IMR-90 (cell line): Measurements from ENCODE around the gene RBM28. TPM values are rescaled to one million over a fixed set of nuclear protein-coding genes. Genes with fewer than 3 reads are reported as not detected.

Experiments
- ATAC-seq: fragments of 200-7000 bp; cut with Tn5 transposase; 2 replicates; pipeline ENCODE4 v1.9.1; 2020; ENCODE audit warnings: low read depth, mild to moderate bottlenecking, moderate library complexity
- BruUV-seq: library from RNA; stranded (reverse); fragments of 400-500 nt; replicated peaks from 2 replicates; lab custom pipeline; 2021; lab: Mats Ljungman, UMichigan
- CTCF ChIA-PET: fragments of 300-600 bp; formaldehyde crosslinking; extraction: SDS; loops from one replicate; lab custom pipeline; 2021; ENCODE audit warnings: antibody characterized with exemption; lab: Yijun Ruan, JAX
- POLR2A ChIA-PET: fragments of 300-600 bp; sonication (Branson Sonifier 250); formaldehyde crosslinking; loops from one replicate; lab custom pipeline; 2022; ENCODE audit warnings: antibody characterized with exemption; ENCODE audit not compliant: unreplicated experiment; lab: Charles Lee
- DNase-seq: peaks from one replicate; pipeline ENCODE4 v3.0.0; 2013
- H2AFZ ChIP-seq: replicated peaks from 2 replicates; pipeline ENCODE3; 2013; ENCODE audit warnings: low read length, mild to moderate bottlenecking; ENCODE audit not compliant: poor library complexity
- H2AK5ac ChIP-seq: 2 replicates; pipeline ENCODE4 v1.6.1; 2013; ENCODE audit warnings: low read depth, low read length, inconsistent platforms
- H2AK9ac ChIP-seq: replicated peaks from 2 replicates; pipeline ENCODE3; 2013; ENCODE audit warnings: mild to moderate bottlenecking, low read depth, low read length, moderate library complexity; ENCODE audit not compliant: poor library complexity
- H2BK120ac ChIP-seq: 2 replicates; pipeline ENCODE4 v1.6.1; 2013; ENCODE audit warnings: low read depth, low read length, inconsistent platforms
- H2BK15ac ChIP-seq: 3 replicates; pipeline ENCODE4 v1.6.1; 2013; ENCODE audit warnings: low read depth, low read length, inconsistent platforms
- H2BK20ac ChIP-seq: 2 replicates; pipeline ENCODE4 v1.6.1; 2013; ENCODE audit warnings: low read depth, mild to moderate bottlenecking, inconsistent platforms, low read length, moderate library complexity
- H2BK5ac ChIP-seq: 2 replicates; pipeline ENCODE4 v1.6.1; 2013; ENCODE audit warnings: mild to moderate bottlenecking, low read depth, low read length, inconsistent platforms; ENCODE audit not compliant: poor library complexity, severe bottlenecking
- H3K14ac ChIP-seq: replicated peaks from 2 replicates; pipeline ENCODE4 v1.6.1; 2013; ENCODE audit warnings: low read depth, low read length, inconsistent platforms
- H3K18ac ChIP-seq: 2 replicates; pipeline ENCODE4 v1.6.1; 2013; ENCODE audit warnings: low read depth, low read length, control low read depth
- H3K23ac ChIP-seq: 2 replicates; pipeline ENCODE4 v1.6.1; 2013; ENCODE audit warnings: low read depth, low read length, inconsistent platforms
- H3K27ac ChIP-seq: 2 replicates; pipeline ENCODE4 v1.5.1; 2013; ENCODE audit warnings: mild to moderate bottlenecking, control low read depth, low read length; ENCODE audit not compliant: insufficient read depth
- H3K27me3 ChIP-seq: 2 replicates; pipeline ENCODE4 v1.6.1; 2013; ENCODE audit warnings: low read length; ENCODE audit not compliant: control insufficient read depth, insufficient read depth
- H3K36me3 ChIP-seq: 2 replicates; pipeline ENCODE4 v1.6.1; 2013; ENCODE audit warnings: low read length, mixed read lengths; ENCODE audit not compliant: control insufficient read depth, insufficient read depth
- H3K4ac ChIP-seq: 2 replicates; pipeline ENCODE4 v1.6.1; 2013; ENCODE audit warnings: low read depth, low read length, inconsistent platforms
- H3K4me1 ChIP-seq: 2 replicates; pipeline ENCODE4 v1.6.1; 2013; ENCODE audit warnings: low read length, mixed read lengths; ENCODE audit not compliant: control insufficient read depth, insufficient read depth
- H3K4me2 ChIP-seq: 2 replicates; pipeline ENCODE4 v1.6.1; 2013; ENCODE audit warnings: low read depth, mild to moderate bottlenecking, control low read depth, low read length, moderate library complexity
- H3K4me3 ChIP-seq: 2 replicates; pipeline ENCODE4 v1.5.1; 2013; ENCODE audit warnings: low read depth, mild to moderate bottlenecking, control low read depth, low read length, moderate library complexity; ENCODE audit not compliant: insufficient read depth
- H3K56ac ChIP-seq: 2 replicates; pipeline ENCODE4 v1.6.1; 2013; ENCODE audit warnings: low read length, inconsistent platforms; ENCODE audit not compliant: insufficient read depth; ENCODE audit errors: extremely low read depth
- H3K79me1 ChIP-seq, 2 experiments: 2 replicates each; pipeline ENCODE4 v1.6.1; 2013; ENCODE audit warnings: low read length in 2 of 2, inconsistent platforms in 1 of 2, low read depth in 1 of 2
- H3K9ac ChIP-seq: 2 replicates; pipeline ENCODE4 v1.6.1; 2013; ENCODE audit warnings: low read depth, low read length, control low read depth
- H3K9me1 ChIP-seq: 2 replicates; pipeline ENCODE4 v1.6.1; 2013; ENCODE audit warnings: low read length, inconsistent platforms; ENCODE audit not compliant: insufficient read depth
- H3K9me3 ChIP-seq: 2 replicates; pipeline ENCODE4 v1.6.1; 2013; ENCODE audit warnings: low read length; ENCODE audit not compliant: control insufficient read depth, insufficient read depth
- H4K20me1 ChIP-seq: 2 replicates; pipeline ENCODE4 v1.6.1; 2013; ENCODE audit warnings: low read length, inconsistent platforms; ENCODE audit not compliant: insufficient read depth
- H4K5ac ChIP-seq: 2 replicates; pipeline ENCODE4 v1.6.1; 2013; ENCODE audit warnings: mild to moderate bottlenecking, low read depth, low read length, control low read depth
- H4K8ac ChIP-seq, 2 experiments: 2 replicates each; pipeline ENCODE4 v1.6.1; 2013; ENCODE audit warnings: low read depth in 2 of 2, low read length in 2 of 2, control low read depth in 1 of 2, inconsistent platforms in 1 of 2
- H4K91ac ChIP-seq: 2 replicates; pipeline ENCODE4 v1.6.1; 2013; ENCODE audit warnings: low read depth, low read length, inconsistent platforms; ENCODE audit not compliant: insufficient read depth
- CEBPB ChIP-seq: IDR thresholded peaks from 2 replicates; pipeline ENCODE4 v1.6.1; 2012; ENCODE audit warnings: low read depth, low read length, improper control_type of control experiment
- POLR2A ChIP-seq: IDR thresholded peaks from 2 replicates; pipeline ENCODE4 v1.6.1; 2012; ENCODE audit warnings: mild to moderate bottlenecking, low read depth, low read length
- WGBS, 2 experiments: methylation state at CpG; one replicate each; pipeline versions ENCODE4 v1.1.5 to v1.1.7; 2013; ENCODE audit warnings: missing lambda C conversion rate in 2 of 2; ENCODE audit not compliant: insufficient read length in 1 of 2; ENCODE audit errors: extremely low coverage in 2 of 2; 5-methylcytosine and 5-hydroxymethylcytosine counted together
- dilution Hi-C: fragments of 300-500 bp; cut with HindIII; formaldehyde crosslinking; loops from one replicate; pipeline ENCODE4 v1.14.3; 2018; ENCODE audit warnings: low sequenced_read_pairs; ENCODE audit not compliant: unreplicated experiment
- in situ Hi-C: fragments of 300-500 bp; cut with MboI; formaldehyde crosslinking; loops from 3 replicates; pipeline ENCODE4 v1.14.3; 2019; ENCODE audit warnings: low sequenced_read_pairs, inconsistent platforms, mixed read lengths
- intact Hi-C: fragments of 100-400 bp; cut with micrococcal nuclease; formaldehyde crosslinking; loops from 2 replicates; pipeline ENCODE4 v1.10.0; 2022
- polyA plus RNA-seq, 3 experiments: library from polyadenylated mRNA; depleted of rRNA; stranded (reverse); fragments of >200 nt; gene quantifications; 2 replicates each; pipeline ENCODE4 v1.2.3, GENCODE V29; 2012; ENCODE audit warnings: low replicate concordance in 1 of 3
- total RNA-seq: library from RNA; depleted of rRNA; stranded (reverse); fragments of >200 nt; gene quantifications from 2 replicates; pipeline ENCODE4 v1.2.3, GENCODE V29; 2012

RBM28 gene
- total and polyA plus RNA-seq, 2 of the 4 experiments (the other 2 are of a cell fraction), result 12.4 to 20.4 TPM

- H3K14ac ChIP-seq, result no peak overlapping the region
- ATAC-seq, result no peak
- H3K4me2 ChIP-seq, result no peak overlapping the region
- no peak for DNase-seq
- H2BK15ac ChIP-seq, result no peak overlapping the region
- no peak overlapping the region for H2BK120ac ChIP-seq
- no peak overlapping the region for H3K56ac ChIP-seq
- H3K9me3 ChIP-seq, result peaks cover 6% of the 10 kb centered on the region
- H2AK5ac ChIP-seq, result no peak overlapping the region
- H3K4me3 ChIP-seq, result no peak overlapping the region
- H3K23ac ChIP-seq, result no peak overlapping the region
- ChIA-PET CTCF (no interaction called here), POLR2A (no interaction called here)
- H2AK9ac ChIP-seq, result no peak overlapping the region
- WGBS, 2 experiments, result 30% methylated on average over 2 of the region's 3 CpGs; no CpG with 5 or more reads in 1 of the 2 experiments
- H4K5ac ChIP-seq, result no peak overlapping the region
- BruUV-seq, result no TSS peak
- in situ Hi-C loops (no loop called here), intact Hi-C loops (no loop called here), dilution Hi-C loops (no loop called here)
- H3K27me3 ChIP-seq, result peaks cover 59% of the 10 kb centered on the region
- H3K4me1 ChIP-seq, result peaks cover 2% of the 10 kb centered on the region; the same call in 1 of the 2 replicates
- H2BK5ac ChIP-seq, result no peak overlapping the region
- H3K79me1 ChIP-seq, result no peaks in the 10 kb centered on the region
- H3K27ac ChIP-seq, result no peak overlapping the region
- no peak overlapping the region for H2BK20ac ChIP-seq
- no peak overlapping the region for H4K8ac ChIP-seq
- no peak overlapping the region for H2AFZ ChIP-seq
- no peak overlapping the region for H3K4ac ChIP-seq
- no peak for TF ChIP-seq POLR2A
- TF ChIP-seq CEBPB, result peak; percentile 68; the same call in 1 of the 2 replicates
- no peaks in the 10 kb centered on the region for H4K20me1 ChIP-seq
- H4K91ac ChIP-seq, result no peak overlapping the region
- no peaks in the 10 kb centered on the region for H3K36me3 ChIP-seq
- no peaks in the 10 kb centered on the region; the same call in 1 of the 2 replicates for H3K9me1 ChIP-seq
- H3K9ac ChIP-seq, result no peak overlapping the region
- no peak overlapping the region for H3K18ac ChIP-seq
These were observed 68.7 kb downstream of the RBM28 start for GRCh38 chr7:128274884-128275603.
